ENCODE data around the gene SCGB1C1. TPM values are rescaled to one million over a fixed set of nuclear protein-coding genes. Genes with fewer than 3 reads are reported as not detected.

SCGB1C1 gene

Small RNAs within 50 kb of the gene (small RNA-seq; reads per million reads assigned to genes)
- not detected for gene RNU6-447P (ENCODE audit: low read depth)
